ENCODE results near the gene DRAM1. TPM values are rescaled to one million over a fixed set of nuclear protein-coding genes. Genes with fewer than 3 reads are reported as not detected.

The DRAM1 gene
- total and polyA plus RNA-seq, 2 of the 4 experiments (the other 2 are of a cell fraction): 20.0 to 27.2 TPM

DNA sequence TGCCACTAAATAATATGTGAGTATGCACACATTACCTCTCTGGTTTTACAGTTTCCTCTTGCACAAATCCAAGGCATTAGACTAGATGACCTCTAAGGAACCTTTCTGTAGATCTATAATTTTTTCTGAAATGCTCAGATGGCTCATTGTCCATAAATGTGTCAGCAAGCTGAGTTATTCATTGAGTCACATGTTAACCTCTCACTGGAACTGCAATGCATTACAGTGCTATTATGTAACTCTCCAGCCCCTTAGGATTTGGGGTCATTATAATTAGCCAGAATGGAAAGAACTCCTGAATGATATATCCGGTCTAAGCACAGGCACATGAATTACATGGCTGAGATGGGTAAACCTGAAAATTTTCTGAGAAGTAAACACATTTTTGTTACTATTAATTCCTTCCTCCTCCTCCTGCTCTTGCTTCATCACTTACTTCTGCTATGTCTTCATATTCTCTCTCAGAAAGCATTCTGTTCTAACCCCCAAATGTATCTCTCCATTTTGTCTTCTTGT is 20.3 kb upstream of the DRAM1 start:
- peak; percentile 81 for DNase-seq
- ChIA-PET POLR2A (ENCODE audit: unreplicated experiment) (no interaction called here), CTCF (no interaction called here)
- H2AK9ac ChIP-seq (replicated peaks; ENCODE audit: low read depth, low read length, poor library complexity): no peak overlapping the region
- 0 out of 3 replicates have a peak overlapping the region, but pooled peaks have one; percentile 8 for H2BK15ac ChIP-seq (ENCODE audit: low read depth, low read length)
- H3K4me1 ChIP-seq (ENCODE audit: control insufficient read depth, insufficient read depth, low read length): peaks cover 20% of the 10 kb centered on the region
- H4K91ac ChIP-seq (ENCODE audit: insufficient read depth, low read depth, low read length): no peak overlapping the region
- peaks cover 8% of the 10 kb centered on the region; the same call in 1 of the 2 replicates for H3K9me1 ChIP-seq (ENCODE audit: insufficient read depth, low read length)
- dilution Hi-C loops (cut with HindIII; ENCODE audit: low sequenced_read_pairs, unreplicated experiment) (no loop called here), in situ Hi-C loops (cut with MboI; ENCODE audit: low sequenced_read_pairs) (no loop called here), intact Hi-C loops (cut with micrococcal nuclease) (no loop called here)
- H2BK5ac ChIP-seq (ENCODE audit: low read depth, low read length, poor library complexity, severe bottlenecking): peak overlapping the region; percentile 76
- no peak overlapping the region for H3K56ac ChIP-seq (ENCODE audit: extremely low read depth, insufficient read depth, low read length)
- H2BK20ac ChIP-seq (ENCODE audit: low read depth, low read length): peak overlapping the region; percentile 61; the same call in 1 of the 2 replicates
- peak overlapping the region in 1 of 2 experiments; percentile 15; a peak in 1 of 4 replicates for H4K8ac ChIP-seq (ENCODE audit: low read depth in 2 of 2, low read length in 2 of 2)
- peak overlapping the region; percentile 76; the same call in 1 of the 2 replicates for H4K5ac ChIP-seq (ENCODE audit: low read depth, low read length)
- H3K9me3 ChIP-seq (ENCODE audit: control insufficient read depth, insufficient read depth, low read length): no peaks in the 10 kb centered on the region
- H3K79me1 ChIP-seq (ENCODE audit: low read depth in 1 of 2, low read length in 2 of 2): no peaks in the 10 kb centered on the region
- no peak overlapping the region for H3K23ac ChIP-seq (ENCODE audit: low read depth, low read length)
- TF ChIP-seq MXI1 (IDR thresholded peaks at IDR 0.05; ENCODE audit: borderline replicate concordance, low read depth, low read length) (no peak), BHLHE40 (IDR thresholded peaks at IDR 0.05; ENCODE audit: low read depth, low read length) (peak; percentile 62; the same call in 1 of the 2 replicates), CEBPB (IDR thresholded peaks at IDR 0.05; ENCODE audit: low read depth, low read length) (peak; percentile 75)
- TF ChIP-seq, protein P1, sequence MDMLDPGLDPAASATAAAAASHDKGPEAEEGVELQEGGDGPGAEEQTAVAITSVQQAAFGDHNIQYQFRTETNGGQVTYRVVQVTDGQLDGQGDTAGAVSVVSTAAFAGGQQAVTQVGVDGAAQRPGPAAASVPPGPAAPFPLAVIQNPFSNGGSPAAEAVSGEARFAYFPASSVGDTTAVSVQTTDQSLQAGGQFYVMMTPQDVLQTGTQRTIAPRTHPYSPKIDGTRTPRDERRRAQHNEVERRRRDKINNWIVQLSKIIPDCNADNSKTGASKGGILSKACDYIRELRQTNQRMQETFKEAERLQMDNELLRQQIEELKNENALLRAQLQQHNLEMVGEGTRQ (IDR thresholded peaks at IDR 0.05; ENCODE audit: low read depth, low read length): peak; percentile 59
- H2AFZ ChIP-seq (replicated peaks; ENCODE audit: low read length, poor library complexity): no peak overlapping the region
- peak overlapping the region; percentile 48; the same call in 1 of the 2 replicates for H3K14ac ChIP-seq (replicated peaks; ENCODE audit: low read depth, low read length)
- BruUV-seq (replicated peaks): no TSS peak
- H3K18ac ChIP-seq (ENCODE audit: low read depth, low read length): peak overlapping the region; percentile 89; the same call in 1 of the 2 replicates
- no peak overlapping the region for H2AK5ac ChIP-seq (ENCODE audit: low read depth, low read length)
- H3K9ac ChIP-seq (ENCODE audit: low read depth, low read length): no peak overlapping the region
- no peaks in the 10 kb centered on the region for H4K20me1 ChIP-seq (ENCODE audit: insufficient read depth, low read length)
- no peaks in the 10 kb centered on the region for H3K36me3 ChIP-seq (ENCODE audit: control insufficient read depth, insufficient read depth, low read length)
- no peaks in the 10 kb centered on the region for H3K27me3 ChIP-seq (ENCODE audit: control insufficient read depth, insufficient read depth, low read length)
- peak overlapping the region; percentile 65; the same call in 1 of the 2 replicates for H2BK120ac ChIP-seq (ENCODE audit: low read depth, low read length)
- H3K27ac ChIP-seq (ENCODE audit: insufficient read depth, low read length): no peak overlapping the region; the same call in 1 of the 2 replicates
- peak overlapping the region; percentile 29; the same call in 1 of the 2 replicates for H3K4me2 ChIP-seq (ENCODE audit: low read depth, low read length)
- peak overlapping the region; percentile 19; the same call in 1 of the 2 replicates for H3K4ac ChIP-seq (ENCODE audit: low read depth, low read length)
- no CpG with 5 or more reads among the region's 1 CpG for WGBS, 2 experiments (ENCODE audit: extremely low coverage in 2 of 2, insufficient read length in 1 of 2)
- H3K4me3 ChIP-seq (ENCODE audit: insufficient read depth, low read depth, low read length): no peak overlapping the region
- ATAC-seq (ENCODE audit: low read depth): peak; percentile 71

Measured in IMR-90 (cell line).